SK-N-SH treated with all-trans-retinoic acid at 6 μM for 48 hours (cell line): ENCODE results near the gene GRIK4.

Experiments
- ATAC-seq: fragments of 200-7000 bp; cut with Tn5 transposase; 3 replicates; pipeline ENCODE4 v1.9.1; 2020; ENCODE audit warnings: mild to moderate bottlenecking, moderate library complexity
- ARNTL ChIP-seq: fragments of 450-650 bp; formaldehyde crosslinking; IDR thresholded peaks from 2 replicates; pipeline ENCODE4 v1.5.0; 2020; ENCODE audit warnings: low read depth, mild to moderate bottlenecking, moderate library complexity, borderline replicate concordance
- BACH2 ChIP-seq: fragments of 250-450 bp; sonication (Bioruptor Pico); IDR thresholded peaks from 2 replicates; pipeline ENCODE4 v1.9.0; 2021; ENCODE audit warnings: mild to moderate bottlenecking, borderline replicate concordance
- CREB5 ChIP-seq: fragments of 250-450 bp; sonication (Bioruptor Pico); IDR thresholded peaks from 2 replicates; pipeline ENCODE4 v1.5.1; 2020; ENCODE audit warnings: low read depth, mild to moderate bottlenecking, moderate library complexity
- CSDC2 ChIP-seq: fragments of 250-450 bp; sonication (Bioruptor Pico); IDR thresholded peaks from 2 replicates; pipeline ENCODE4 v1.5.0; 2020; ENCODE audit warnings: mild to moderate bottlenecking, moderate library complexity
- CSRNP3 ChIP-seq: fragments of 250-450 bp; sonication (Bioruptor Pico); IDR thresholded peaks from 2 replicates; pipeline ENCODE4 v1.5.1; 2021; ENCODE audit warnings: mild to moderate bottlenecking, moderate library complexity
- ESRRG ChIP-seq: fragments of 250-450 bp; sonication (Bioruptor Pico); IDR thresholded peaks from 2 replicates; pipeline ENCODE4 v1.6.1; 2021; ENCODE audit warnings: mild to moderate bottlenecking
- GLIS3 ChIP-seq: fragments of 250-450 bp; sonication (Bioruptor Pico); IDR thresholded peaks from 2 replicates; pipeline ENCODE4 v1.5.0; 2020; ENCODE audit warnings: mild to moderate bottlenecking, moderate library complexity
- ISL1 ChIP-seq: fragments of 250-450 bp; sonication (Bioruptor Pico); IDR thresholded peaks from 2 replicates; pipeline ENCODE4 v2.1.2; 2022; ENCODE audit warnings: mild to moderate bottlenecking, moderate library complexity
- OSR1 ChIP-seq: fragments of 250-450 bp; sonication (Bioruptor Pico); IDR thresholded peaks from 2 replicates; pipeline ENCODE4 v1.8.0; 2022; ENCODE audit warnings: moderate library complexity, mild to moderate bottlenecking, inconsistent platforms
- PATZ1 ChIP-seq: fragments of 250-450 bp; sonication (Bioruptor Pico); IDR thresholded peaks from 2 replicates; pipeline ENCODE4 v1.8.0; 2020; ENCODE audit warnings: mild to moderate bottlenecking, moderate library complexity, borderline replicate concordance
- POU6F1 ChIP-seq: fragments of 250-450 bp; sonication (Bioruptor Pico); IDR thresholded peaks from 2 replicates; pipeline ENCODE4 v1.8.0; 2021; ENCODE audit warnings: low read depth, mild to moderate bottlenecking, moderate library complexity, borderline replicate concordance
- PPARA ChIP-seq: fragments of 250-450 bp; sonication (Bioruptor Pico); IDR thresholded peaks from 2 replicates; pipeline ENCODE4 v1.5.0; 2020; ENCODE audit warnings: mild to moderate bottlenecking, borderline replicate concordance
- RARB ChIP-seq: fragments of 250-450 bp; sonication (Bioruptor Pico); IDR thresholded peaks from 2 replicates; pipeline ENCODE4 v1.8.0; 2021; ENCODE audit warnings: mild to moderate bottlenecking, moderate library complexity
- SNAI2 ChIP-seq: fragments of 250-450 bp; sonication (Bioruptor Pico); IDR thresholded peaks from 2 replicates; pipeline ENCODE4 v1.5.0; 2020; ENCODE audit warnings: mild to moderate bottlenecking, moderate library complexity
- TCF4 ChIP-seq: fragments of 250-450 bp; sonication (Bioruptor Pico); IDR thresholded peaks from 2 replicates; pipeline ENCODE4 v1.8.0; 2021; ENCODE audit warnings: mild to moderate bottlenecking, moderate library complexity, borderline replicate concordance
- TSHZ2 ChIP-seq: fragments of 250-450 bp; sonication (Bioruptor Pico); IDR thresholded peaks from 2 replicates; pipeline ENCODE4 v1.5.0; 2020; ENCODE audit warnings: mild to moderate bottlenecking, moderate library complexity
- ZFP3 ChIP-seq: fragments of 250-450 bp; sonication (Bioruptor Pico); IDR thresholded peaks from 2 replicates; pipeline ENCODE4 v1.5.0; 2020; ENCODE audit warnings: mild to moderate bottlenecking, moderate library complexity
- ZFP30 ChIP-seq: fragments of 450-650 bp; formaldehyde crosslinking; IDR thresholded peaks from 2 replicates; pipeline ENCODE4 v1.5.0; 2022; ENCODE audit warnings: mild to moderate bottlenecking, moderate library complexity
- ZNF565 ChIP-seq: fragments of 450-650 bp; formaldehyde crosslinking; conservative IDR thresholded peaks from 2 replicates; pipeline ENCODE4 v1.5.0; 2020; ENCODE audit warnings: low read depth, mild to moderate bottlenecking, moderate library complexity
- ZNF70 ChIP-seq: fragments of 450-650 bp; formaldehyde crosslinking; IDR thresholded peaks from 2 replicates; pipeline ENCODE4 v1.5.0; 2020; ENCODE audit warnings: mild to moderate bottlenecking, moderate library complexity
- ZNF8 ChIP-seq: fragments of 450-650 bp; formaldehyde crosslinking; IDR thresholded peaks from 2 replicates; pipeline ENCODE4 v1.5.0; 2020; ENCODE audit warnings: mild to moderate bottlenecking, moderate library complexity

The GRIK4 gene

GRCh38 chr11:120810251-120810650 is 298.7 kb downstream of the GRIK4 start:
- TF ChIP-seq BACH2 (CRISPR knock-in tag) (no peak), OSR1 (CRISPR knock-in tag) (no peak), POU6F1 (CRISPR knock-in tag) (no peak), CREB5 (CRISPR knock-in tag) (no peak), ESRRG (CRISPR knock-in tag) (no peak), ZFP30 (CRISPR knock-in tag) (no peak), GLIS3 (CRISPR knock-in tag) (no peak), PPARA (CRISPR knock-in tag) (no peak), CSDC2 (CRISPR knock-in tag) (no peak)
- no peak for ATAC-seq

- no peak for TF ChIP-seq GLIS3 (CRISPR knock-in tag)
- TF ChIP-seq ARNTL = no peak
- TF ChIP-seq POU6F1 (CRISPR knock-in tag) = no peak
- no peak for TF ChIP-seq TCF4 (CRISPR knock-in tag)
- no peak for TF ChIP-seq CSDC2 (CRISPR knock-in tag)
- no peak for TF ChIP-seq CSRNP3 (CRISPR knock-in tag)
- TF ChIP-seq ISL1 (CRISPR knock-in tag) = no peak
- TF ChIP-seq ESRRG (CRISPR knock-in tag) = no peak
- TF ChIP-seq, all 23 proteins: peak for 0
- ATAC-seq = no peak
These were observed 299.7 kb downstream of the GRIK4 start for GRCh38 chr11:120811199-120811598.

- ATAC-seq = no peak
- no peak for TF ChIP-seq GLIS3 (CRISPR knock-in tag)
- TF ChIP-seq ZNF70 (CRISPR knock-in tag) = no peak
- no peak for TF ChIP-seq ZNF8
- no peak for TF ChIP-seq ZFP30 (CRISPR knock-in tag)
- no peak for TF ChIP-seq RARB (CRISPR knock-in tag)
- TF ChIP-seq ESRRG (CRISPR knock-in tag) = no peak
- TF ChIP-seq CREB5 (CRISPR knock-in tag) = no peak
- no peak for TF ChIP-seq SNAI2 (CRISPR knock-in tag)
- TF ChIP-seq ZNF565 (CRISPR knock-in tag) = no peak
- no peak for TF ChIP-seq TCF4 (CRISPR knock-in tag)
- no peak for TF ChIP-seq OSR1 (CRISPR knock-in tag)
- no peak for TF ChIP-seq TSHZ2 (CRISPR knock-in tag)
- TF ChIP-seq ZFP3 (CRISPR knock-in tag) = no peak
- no peak for TF ChIP-seq PATZ1 (CRISPR knock-in tag)
- no peak for TF ChIP-seq BACH2 (CRISPR knock-in tag)
These were observed 300.2 kb downstream of the GRIK4 start for GRCh38 chr11:120811731-120812130.
